Activated T-helper 1 cell treated with Interleukin-2 at 50 U/mL for 16 hours (primary cell): Measurements from ENCODE around the gene FGD4.

ENCODE experiments used
- DNase-seq: peaks from one replicate; pipeline ENCODE4 v3.0.0-alpha.2; 2020; ENCODE audit warnings: low read depth

Gene FGD4

GRCh38 chr12:32457251-32458025 is 58.1 kb downstream of the FGD4 start:
- DNase-seq, result no peak

GRCh38 chr12:32460638-32461037 is 61.3 kb downstream of the FGD4 start:
- no peak for DNase-seq

DNA sequence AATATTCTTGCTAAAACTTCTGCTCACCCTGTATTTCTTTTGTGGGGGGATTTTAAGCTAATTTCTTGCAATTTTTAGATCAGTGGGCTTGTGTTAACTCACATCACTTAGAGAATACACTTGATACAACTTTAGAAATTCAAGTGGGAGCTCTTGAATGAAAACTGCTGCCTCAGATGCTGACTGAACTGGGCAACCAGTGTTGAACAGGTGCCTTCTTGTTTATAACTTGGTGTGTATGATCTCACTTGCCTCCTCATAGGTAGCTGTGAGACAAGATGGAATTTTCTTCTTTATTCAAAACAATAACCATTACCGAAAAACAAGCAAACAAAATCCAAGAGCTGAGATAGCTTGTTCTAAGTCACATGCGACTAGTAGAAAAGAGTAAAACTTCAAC is 63.5 kb downstream of the FGD4 start:
- no peak for DNase-seq

DNA sequence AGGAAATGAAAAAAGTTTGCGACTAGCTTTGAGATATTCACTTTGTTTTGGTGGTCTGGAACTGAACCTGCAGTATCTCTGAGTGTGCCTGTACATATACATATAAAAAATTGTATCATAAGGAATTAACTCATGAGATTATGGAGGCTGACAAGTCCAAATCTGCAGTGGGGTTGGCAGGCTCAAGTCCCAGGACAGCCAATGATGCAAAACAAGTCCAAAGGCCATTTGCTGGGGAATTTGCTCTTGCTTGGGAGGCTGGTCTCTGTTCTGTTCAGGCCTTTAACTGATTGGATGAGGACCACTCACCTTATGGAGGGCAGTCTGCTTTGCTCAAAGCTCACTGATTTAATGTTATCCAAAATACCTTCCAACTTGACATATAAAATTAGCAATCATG is 66.8 kb downstream of the FGD4 start:
- no peak for DNase-seq

GRCh38 chr12:32466986-32467711 is 67.8 kb downstream of the FGD4 start:
- no peak for DNase-seq

DNA sequence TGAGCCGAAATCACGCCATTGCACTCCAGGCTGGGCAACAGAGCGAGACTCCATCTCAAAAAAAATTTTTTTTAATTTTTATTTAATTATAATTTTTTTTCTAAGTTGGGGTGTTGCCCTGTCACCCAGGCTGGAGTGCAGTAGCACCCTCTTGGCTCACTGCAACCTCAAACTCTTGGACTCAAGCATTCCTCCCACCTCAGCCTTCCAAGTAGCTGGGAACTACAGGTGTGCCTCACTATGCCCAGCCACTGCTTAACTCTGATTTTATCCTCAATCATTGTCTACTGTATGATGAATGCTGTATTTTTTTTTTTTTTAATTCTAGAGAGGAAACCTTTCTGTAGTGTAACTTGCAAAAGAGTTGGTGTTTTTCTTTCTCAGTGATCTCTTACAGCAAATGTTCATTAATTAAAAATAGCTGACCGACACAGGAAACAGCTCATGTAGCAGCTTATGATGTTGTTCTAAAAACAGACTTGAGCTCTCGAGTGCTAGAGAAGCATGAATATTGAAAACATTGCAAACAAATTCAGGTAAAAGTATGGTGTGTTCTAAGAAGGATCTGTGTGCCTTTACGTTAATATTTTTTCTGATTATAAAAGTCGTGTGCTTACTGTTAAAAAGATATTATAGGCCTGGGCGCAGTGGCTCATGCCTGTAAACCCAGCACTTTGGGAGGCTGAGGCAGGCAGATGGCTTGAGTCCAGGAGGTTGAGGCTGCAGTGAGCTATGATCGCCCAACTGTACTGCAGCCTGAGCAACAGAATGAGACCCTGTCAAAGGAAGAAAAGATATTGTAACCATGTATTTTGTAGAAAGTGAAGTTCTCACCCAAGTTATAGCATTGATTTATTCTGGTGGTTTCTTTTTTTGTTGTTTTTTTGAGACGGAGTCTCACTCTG is 68.9 kb downstream of the FGD4 start:
- DNase-seq, result no peak

- no peak for DNase-seq
Observed at GRCh38 chr12:32470936-32471470, 71.6 kb downstream of the FGD4 start.

- no peak for DNase-seq
Observed at GRCh38 chr12:32471591-32472001, 72.2 kb downstream of the FGD4 start.

DNA sequence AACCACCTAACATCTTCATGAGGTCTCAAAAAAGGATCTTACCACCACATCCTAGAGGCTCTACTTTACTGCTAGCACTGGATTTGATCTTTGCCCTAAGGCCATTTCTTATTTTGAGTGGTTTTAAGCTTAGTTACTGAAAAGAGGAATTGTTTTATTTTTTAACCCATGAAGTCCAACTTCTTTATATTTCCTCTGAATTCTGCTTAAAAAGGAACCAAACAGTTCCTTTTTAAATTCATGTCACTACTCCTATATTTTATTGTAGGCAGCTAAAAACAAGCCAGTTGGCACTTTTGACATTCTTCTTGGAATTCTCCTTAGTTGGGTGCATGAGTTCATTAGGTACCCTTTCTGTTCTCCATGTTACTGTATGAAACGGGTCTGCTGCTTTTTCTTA is 76.4 kb downstream of the FGD4 start:
- no peak for DNase-seq

GRCh38 chr12:32476446-32476845 is 77.1 kb downstream of the FGD4 start:
- no peak for DNase-seq

DNA sequence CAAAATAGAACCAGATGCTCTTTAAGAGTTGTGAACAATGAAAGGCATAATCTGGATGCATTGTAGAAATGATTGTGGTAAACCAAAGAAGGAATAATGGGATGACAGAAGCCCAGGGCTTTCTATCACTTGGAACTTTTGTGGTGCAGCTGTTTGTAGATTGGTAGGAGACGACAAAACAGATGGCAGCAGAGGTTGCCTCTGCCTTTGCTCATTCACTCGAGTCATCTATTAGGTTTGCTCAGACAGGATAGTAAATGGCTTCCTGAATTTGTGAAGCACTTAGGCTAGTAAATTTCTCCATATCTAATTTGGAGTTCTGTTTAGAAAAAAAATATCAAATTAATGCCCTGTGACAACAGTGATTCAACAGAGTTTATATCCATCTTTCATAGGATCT is 78.4 kb downstream of the FGD4 start:
- no peak for DNase-seq

DNA sequence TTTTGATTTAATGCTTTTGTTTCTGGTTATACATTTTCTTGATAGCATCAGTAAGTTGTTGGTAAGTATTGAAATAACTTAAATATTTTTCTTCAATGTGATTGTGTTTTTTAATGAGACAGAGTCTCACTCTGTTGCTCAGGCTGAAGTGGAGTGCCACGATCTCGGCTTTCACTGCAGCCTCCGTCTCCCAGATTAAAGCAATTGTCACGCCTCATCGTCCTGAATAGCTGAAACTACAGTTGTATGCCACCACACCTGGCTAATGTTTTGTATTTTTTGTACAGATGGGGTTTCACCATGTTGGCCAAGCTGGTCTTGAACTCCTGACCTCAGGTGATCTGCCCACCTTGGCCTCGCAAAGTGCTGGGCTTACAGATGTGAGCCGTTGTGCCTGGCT is 78.8 kb downstream of the FGD4 start:
- no peak for DNase-seq

DNA sequence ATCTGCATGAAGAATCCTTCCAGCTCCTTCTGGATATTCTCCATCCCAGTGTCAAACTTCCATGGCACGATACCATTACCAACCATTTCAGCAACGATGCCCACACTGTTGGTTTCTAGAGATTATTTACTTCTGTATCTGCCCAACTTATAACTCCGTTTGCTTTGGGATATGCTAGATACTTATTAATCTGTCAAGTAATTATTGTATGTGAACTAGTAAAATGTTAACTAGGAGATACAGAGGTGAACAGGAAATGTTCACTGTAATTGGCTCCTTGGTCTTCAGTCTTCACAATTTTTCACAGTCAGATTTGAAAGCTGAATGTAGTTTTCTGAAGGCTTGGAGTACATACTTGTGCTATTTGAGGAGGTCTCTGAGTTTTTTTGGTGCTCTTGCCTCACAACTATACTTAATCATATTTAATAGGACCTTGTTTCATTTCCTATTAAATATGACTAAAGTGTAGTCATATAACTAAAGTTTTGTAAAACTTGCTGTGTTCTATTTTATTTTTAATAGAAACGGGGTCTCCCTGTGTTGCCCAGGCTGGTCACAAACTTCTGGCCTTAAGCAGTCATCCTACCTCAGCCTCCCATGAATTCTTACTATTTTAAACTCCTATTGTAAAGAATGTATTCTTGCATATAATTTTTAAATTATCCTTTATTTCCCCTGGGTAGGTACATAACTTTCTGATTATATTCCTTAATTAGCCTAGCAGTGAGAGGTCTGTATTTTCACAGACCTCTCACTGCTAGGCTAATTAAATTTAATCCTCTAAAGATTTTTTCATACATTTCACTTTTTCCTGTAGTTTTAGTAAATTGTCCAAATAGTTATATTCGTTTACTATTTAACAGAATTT is 79.7 kb downstream of the FGD4 start:
- no peak for DNase-seq

GRCh38 chr12:32482226-32482625 is 82.9 kb downstream of the FGD4 start:
- no peak for DNase-seq

GRCh38 chr12:32483499-32483898 is 84.1 kb downstream of the FGD4 start:
- DNase-seq, result no peak

DNA sequence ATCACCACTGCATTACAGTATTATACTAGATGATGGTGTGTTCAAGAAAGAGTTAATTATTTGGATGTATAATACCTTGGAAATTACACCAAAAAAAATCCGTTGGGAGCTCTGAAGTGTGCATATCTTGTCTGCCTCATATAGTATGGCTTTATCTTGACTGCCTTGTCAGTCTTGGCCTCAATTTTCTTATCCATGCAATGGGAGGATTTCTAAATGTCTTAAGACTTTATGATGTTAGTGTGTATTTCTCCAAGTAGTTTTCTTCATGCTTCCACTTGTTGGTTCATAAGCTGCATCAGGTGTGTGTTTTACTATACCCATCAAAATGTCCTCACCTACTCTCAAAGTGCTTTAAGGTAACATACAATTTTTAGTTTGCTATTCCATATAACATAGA is 84.6 kb downstream of the FGD4 start:
- no peak for DNase-seq

DNA sequence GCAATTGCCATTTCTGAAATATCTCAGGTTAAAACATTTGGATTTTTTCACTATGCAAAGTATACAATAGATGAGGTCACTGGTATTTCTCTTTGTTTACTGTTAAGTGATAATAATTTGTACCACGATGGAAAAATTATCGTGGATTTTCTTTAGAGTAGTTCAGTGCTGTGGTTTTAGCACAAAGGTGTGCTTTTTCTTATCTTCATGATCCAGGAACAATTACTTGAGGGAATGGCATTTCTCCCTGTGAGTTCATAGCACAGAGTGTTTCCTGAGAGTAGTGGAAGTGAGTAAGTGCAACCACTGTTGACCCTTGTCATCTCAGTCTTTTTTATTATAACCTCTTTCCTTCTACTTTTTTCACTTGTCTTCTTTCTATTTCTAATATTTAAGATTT is 86.8 kb downstream of the FGD4 start:
- DNase-seq, result no peak

DNA sequence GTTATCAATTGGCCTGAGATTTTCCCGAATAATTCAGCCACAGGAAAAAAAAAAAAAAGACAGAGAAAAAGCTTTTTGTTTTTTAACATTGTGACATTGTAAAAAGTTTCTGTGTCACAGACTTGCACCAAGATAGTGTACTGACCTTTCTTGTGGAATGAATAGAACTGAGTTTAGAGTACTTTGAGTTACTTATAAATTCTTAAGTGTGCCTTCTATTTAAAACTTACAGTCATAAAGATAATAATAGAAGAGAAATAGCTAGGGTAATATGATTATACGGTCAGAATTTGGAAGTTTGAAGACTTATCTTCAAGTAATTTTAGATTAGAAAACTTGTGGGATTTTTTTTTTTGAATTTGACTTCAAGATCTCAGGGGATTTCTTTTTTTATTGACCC is 88.8 kb downstream of the FGD4 start:
- no peak for DNase-seq

- no peak for DNase-seq
Observed at GRCh38 chr12:32489070-32489469, 89.7 kb downstream of the FGD4 start.

- no peak for DNase-seq
Observed at GRCh38 chr12:32490801-32491200, 91.4 kb downstream of the FGD4 start.

DNA sequence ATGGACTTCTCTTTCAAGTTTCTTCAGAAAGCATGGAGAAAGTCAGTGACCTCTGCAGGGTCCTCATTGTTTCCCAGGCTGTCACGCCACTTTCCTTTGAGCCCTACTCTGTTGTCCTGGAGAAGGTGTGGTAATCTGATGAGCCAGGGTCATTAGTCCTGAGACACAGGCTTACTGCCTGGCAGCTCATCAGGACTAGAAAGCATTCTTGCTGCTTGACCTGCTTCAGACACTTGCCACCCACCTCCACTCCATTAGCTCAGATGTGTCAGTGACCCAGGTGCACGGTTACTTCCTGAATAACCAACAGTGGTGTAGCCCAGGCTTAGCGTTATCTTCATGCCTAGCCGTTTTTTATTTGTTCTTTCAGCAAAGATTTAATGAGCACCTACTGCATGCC is 93.9 kb downstream of the FGD4 start:
- DNase-seq, result no peak
